Uterus (tissue), 2 donors: Measurements from ENCODE around the gene HELB.

Source experiments
- CTCF ChIP-seq, 4 experiments: fragments of 200-600 bp in 2 of 4; fragments of 450-650 bp in 2 of 4; sonication (generic) in 2 of 4; IDR thresholded peaks; one replicate each; pipeline ENCODE4 v1.5.1; 2016 to 2019; ENCODE audit warnings: antibody characterized with exemption in 4 of 4, mild to moderate bottlenecking in 2 of 4, moderate library complexity in 1 of 4
- POLR2A ChIP-seq, 2 donors: fragments of 450-650 bp; IDR thresholded peaks; one replicate each; pipeline ENCODE4 v1.6.1; 2016; ENCODE audit warnings: antibody characterized with exemption in 2 of 2, mild to moderate bottlenecking in 1 of 2, moderate library complexity in 1 of 2

DNA sequence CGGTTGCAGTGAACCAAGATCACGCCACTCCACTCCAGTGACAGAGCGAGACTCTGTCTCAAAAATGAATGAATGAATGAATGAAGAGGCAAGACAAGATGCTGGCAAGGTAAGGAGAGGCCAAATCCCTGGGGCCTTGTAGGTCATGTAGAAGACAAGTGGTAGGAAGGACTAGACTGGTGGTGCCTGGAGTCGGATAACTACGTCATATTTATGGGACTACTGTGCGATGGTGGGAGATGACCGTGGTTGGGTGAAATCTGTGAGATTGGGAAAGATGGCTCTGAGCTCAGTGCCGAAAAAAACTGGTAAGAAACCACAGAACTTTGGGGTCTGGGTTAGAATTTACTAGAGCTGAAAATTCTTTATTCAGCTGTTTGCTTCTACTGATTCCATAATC is 50.6 kb downstream of the HELB start:
- no peak for TF ChIP-seq CTCF (IDR thresholded peaks at IDR 0.05)
- no peak for TF ChIP-seq POLR2A (IDR thresholded peaks at IDR 0.05)
